ENCODE measurements around the gene SMAD7.

Gene SMAD7

DNA sequence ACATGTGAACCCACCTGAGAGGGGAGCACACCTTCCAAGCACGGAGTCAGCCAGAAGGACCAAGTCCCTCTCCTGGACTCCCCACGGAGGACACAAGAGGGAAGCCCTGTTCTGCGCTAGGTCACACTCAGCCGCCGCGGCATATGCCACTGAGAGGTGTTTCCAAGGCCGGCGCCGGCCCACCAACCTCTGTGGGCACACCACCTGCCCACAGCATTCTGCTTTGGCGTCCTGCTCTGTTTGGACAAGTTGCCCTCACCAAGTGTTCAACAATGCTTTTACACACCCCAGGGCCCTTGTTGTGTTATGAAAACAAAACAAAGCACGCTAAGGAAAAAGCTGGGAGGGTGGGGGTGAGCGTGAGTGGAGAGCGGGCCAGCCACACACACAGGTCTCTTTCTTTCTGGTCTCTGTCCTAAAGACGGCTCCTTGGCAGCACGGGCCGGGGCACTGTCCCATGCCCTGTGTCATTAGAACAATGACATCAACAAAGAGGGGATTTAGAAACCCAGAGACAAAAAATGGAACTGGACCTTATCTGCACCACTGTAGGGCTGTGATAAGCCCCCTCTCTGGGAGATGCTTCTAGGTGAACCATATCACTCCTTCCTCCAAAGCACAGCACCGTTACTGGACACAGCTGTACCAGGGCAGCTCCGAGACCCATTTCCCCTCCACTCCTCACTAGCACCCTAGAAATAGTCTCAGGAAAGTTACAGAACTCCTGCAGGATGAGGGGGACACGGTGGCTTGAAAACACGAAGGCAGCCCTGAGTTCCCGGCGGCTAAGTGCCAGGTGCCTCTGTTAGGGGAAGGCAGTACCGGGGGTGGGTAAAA is 17.0 kb downstream of the SMAD7 start:
- Histone ChIP-seq H3K4me1 (ENCODE audit: control insufficient read depth, low read depth, low read length) (peaks cover 58% of the 10 kb centered on the region), H3K27ac (ENCODE audit: low read depth, low read length) (peak overlapping the region; percentile 25), H3K18ac (ENCODE audit: low read length) (no peak overlapping the region), H3K4me3 (ENCODE audit: low read length) (no peak overlapping the region), H3K4me2 (ENCODE audit: low read length) (no peak overlapping the region), H3K56ac (ENCODE audit: low read length) (peak overlapping the region; percentile 46), H3K4ac (ENCODE audit: low read depth, low read length) (no peak overlapping the region), H2BK5ac (ENCODE audit: low read length) (no peak overlapping the region), H2BK15ac (replicated peaks; ENCODE audit: low read depth) (no peak overlapping the region), H2BK120ac (ENCODE audit: low read depth, low read length) (no peak overlapping the region), H3K36me3 (ENCODE audit: control insufficient read depth, insufficient read depth, low read length) (peaks cover 2% of the 10 kb centered on the region), H3K9ac (ENCODE audit: low read length) (peak overlapping the region; percentile 39), H3K27me3 (ENCODE audit: insufficient read depth, low read length, poor library complexity) (no peaks in the 10 kb centered on the region), H4K8ac (ENCODE audit: low read depth, low read length) (no peak overlapping the region), H3K23ac (ENCODE audit: low read length) (peak overlapping the region; percentile 91), H2AK5ac (ENCODE audit: low read length) (no peak overlapping the region), H4K5ac (ENCODE audit: low read length) (no peak overlapping the region), H3K79me2 (ENCODE audit: control insufficient read depth, insufficient read depth, low read length) (peaks cover 100% of the 10 kb centered on the region), H3K79me1 (ENCODE audit: low read length) (peaks cover 1% of the 10 kb centered on the region)
- no CpG with 5 or more reads among the region's 23 CpGs for WGBS (ENCODE audit: extremely low coverage, insufficient coverage, low lambda C conversion rate)
- DNase-seq = no peak

DNA sequence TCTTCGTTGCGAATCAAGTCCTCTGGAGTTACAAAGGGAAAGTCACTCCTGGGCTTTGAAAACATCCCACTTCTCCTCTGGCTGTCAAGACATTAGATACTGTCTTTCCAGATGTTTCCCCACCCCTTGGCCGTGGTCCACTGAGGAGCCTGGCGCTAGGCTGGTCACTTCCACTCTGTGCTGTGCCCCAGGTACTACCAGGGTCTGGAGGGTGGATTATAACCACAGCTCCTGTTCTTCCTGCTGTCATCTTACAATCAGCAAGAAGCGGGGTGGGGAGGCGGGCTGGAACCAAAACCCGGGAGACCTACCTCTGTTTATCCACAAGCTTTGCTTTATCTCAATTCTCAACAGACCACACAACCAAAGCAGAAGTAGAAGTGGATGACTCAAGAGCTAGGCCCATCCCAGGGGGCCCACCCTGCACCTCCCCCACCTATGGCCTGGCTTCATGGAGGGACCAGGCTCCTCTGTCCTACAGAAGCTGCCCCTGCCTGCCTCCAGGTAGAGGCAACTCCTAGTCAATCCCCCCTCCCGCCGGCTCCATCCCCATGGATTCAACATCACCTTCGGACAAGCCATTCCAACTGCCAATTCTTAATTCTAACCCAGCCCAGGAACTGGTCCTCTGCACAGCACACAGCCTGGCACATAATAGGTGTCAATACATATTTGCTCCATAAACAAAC is 17.8 kb downstream of the SMAD7 start:
- no peak overlapping the region for H2BK5ac ChIP-seq (ENCODE audit: low read length)
- no peak overlapping the region for H3K4me2 ChIP-seq (ENCODE audit: low read length)
- no peak overlapping the region for H2BK120ac ChIP-seq (ENCODE audit: low read depth, low read length)
- H3K36me3 ChIP-seq (ENCODE audit: control insufficient read depth, insufficient read depth, low read length) = peaks cover 2% of the 10 kb centered on the region
- peak overlapping the region; percentile 44 for H3K56ac ChIP-seq (ENCODE audit: low read length)
- H2BK15ac ChIP-seq (replicated peaks; ENCODE audit: low read depth) = no peak overlapping the region
- no peak overlapping the region for H4K5ac ChIP-seq (ENCODE audit: low read length)
- H3K79me1 ChIP-seq (ENCODE audit: low read length) = peaks cover 1% of the 10 kb centered on the region
- H3K23ac ChIP-seq (ENCODE audit: low read length) = peak overlapping the region; percentile 91
- peak overlapping the region; percentile 39 for H3K9ac ChIP-seq (ENCODE audit: low read length)
- H3K27ac ChIP-seq (ENCODE audit: low read depth, low read length) = peak overlapping the region; percentile 56
- no CpG with 5 or more reads among the region's 10 CpGs for whole genome bisulfite sequencing (ENCODE audit: extremely low coverage, insufficient coverage, low lambda C conversion rate)
- peaks cover 100% of the 10 kb centered on the region for H3K79me2 ChIP-seq (ENCODE audit: control insufficient read depth, insufficient read depth, low read length)
- H3K4ac ChIP-seq (ENCODE audit: low read depth, low read length) = no peak overlapping the region
- no peak for DNase-seq
- no peaks in the 10 kb centered on the region for H3K27me3 ChIP-seq (ENCODE audit: insufficient read depth, low read length, poor library complexity)
- H3K18ac ChIP-seq (ENCODE audit: low read length) = peak overlapping the region; percentile 10
- H4K8ac ChIP-seq (ENCODE audit: low read depth, low read length) = no peak overlapping the region
- no peak overlapping the region for H3K4me3 ChIP-seq (ENCODE audit: low read length)
- no peak overlapping the region for H2AK5ac ChIP-seq (ENCODE audit: low read length)
- peaks cover 61% of the 10 kb centered on the region for H3K4me1 ChIP-seq (ENCODE audit: control insufficient read depth, low read depth, low read length)

DNA sequence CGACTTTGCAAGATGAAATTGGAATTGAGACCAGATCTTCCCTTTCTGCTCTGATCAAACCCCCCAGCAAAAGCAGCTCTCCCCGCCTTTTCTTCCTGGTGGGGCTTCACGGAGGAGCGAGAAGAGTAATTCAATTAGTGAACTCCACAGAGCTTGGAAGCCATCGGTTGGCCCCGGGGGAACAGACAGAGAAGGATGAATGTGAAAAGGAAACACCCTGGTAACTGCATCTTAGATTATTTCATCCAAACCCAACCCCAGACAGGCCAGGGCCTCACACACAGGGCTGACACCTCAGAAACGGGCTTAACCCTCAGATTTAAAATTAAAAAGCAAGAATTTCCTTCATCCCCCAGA is 18.3 kb downstream of the SMAD7 start:
- Histone ChIP-seq H3K9ac (ENCODE audit: low read length) (peak overlapping the region; percentile 12), H3K4me2 (ENCODE audit: low read length) (no peak overlapping the region), H2BK120ac (ENCODE audit: low read depth, low read length) (no peak overlapping the region), H4K5ac (ENCODE audit: low read length) (no peak overlapping the region), H3K56ac (ENCODE audit: low read length) (peak overlapping the region; percentile 25), H2AK5ac (ENCODE audit: low read length) (no peak overlapping the region), H2BK5ac (ENCODE audit: low read length) (no peak overlapping the region), H3K79me2 (ENCODE audit: control insufficient read depth, insufficient read depth, low read length) (peaks cover 100% of the 10 kb centered on the region), H3K79me1 (ENCODE audit: low read length) (peaks cover 1% of the 10 kb centered on the region), H3K27me3 (ENCODE audit: insufficient read depth, low read length, poor library complexity) (no peaks in the 10 kb centered on the region), H3K23ac (ENCODE audit: low read length) (no peak overlapping the region), H3K18ac (ENCODE audit: low read length) (peak overlapping the region; percentile 10), H3K4me3 (ENCODE audit: low read length) (no peak overlapping the region), H2BK15ac (replicated peaks; ENCODE audit: low read depth) (no peak overlapping the region), H3K27ac (ENCODE audit: low read depth, low read length) (peak overlapping the region; percentile 56), H3K4me1 (ENCODE audit: control insufficient read depth, low read depth, low read length) (peaks cover 66% of the 10 kb centered on the region), H3K36me3 (ENCODE audit: control insufficient read depth, insufficient read depth, low read length) (peaks cover 2% of the 10 kb centered on the region), H3K4ac (ENCODE audit: low read depth, low read length) (no peak overlapping the region), H4K8ac (ENCODE audit: low read depth, low read length) (no peak overlapping the region)
- DNase-seq = no peak
- WGBS (ENCODE audit: extremely low coverage, insufficient coverage, low lambda C conversion rate) = no CpG with 5 or more reads among the region's 7 CpGs

DNA sequence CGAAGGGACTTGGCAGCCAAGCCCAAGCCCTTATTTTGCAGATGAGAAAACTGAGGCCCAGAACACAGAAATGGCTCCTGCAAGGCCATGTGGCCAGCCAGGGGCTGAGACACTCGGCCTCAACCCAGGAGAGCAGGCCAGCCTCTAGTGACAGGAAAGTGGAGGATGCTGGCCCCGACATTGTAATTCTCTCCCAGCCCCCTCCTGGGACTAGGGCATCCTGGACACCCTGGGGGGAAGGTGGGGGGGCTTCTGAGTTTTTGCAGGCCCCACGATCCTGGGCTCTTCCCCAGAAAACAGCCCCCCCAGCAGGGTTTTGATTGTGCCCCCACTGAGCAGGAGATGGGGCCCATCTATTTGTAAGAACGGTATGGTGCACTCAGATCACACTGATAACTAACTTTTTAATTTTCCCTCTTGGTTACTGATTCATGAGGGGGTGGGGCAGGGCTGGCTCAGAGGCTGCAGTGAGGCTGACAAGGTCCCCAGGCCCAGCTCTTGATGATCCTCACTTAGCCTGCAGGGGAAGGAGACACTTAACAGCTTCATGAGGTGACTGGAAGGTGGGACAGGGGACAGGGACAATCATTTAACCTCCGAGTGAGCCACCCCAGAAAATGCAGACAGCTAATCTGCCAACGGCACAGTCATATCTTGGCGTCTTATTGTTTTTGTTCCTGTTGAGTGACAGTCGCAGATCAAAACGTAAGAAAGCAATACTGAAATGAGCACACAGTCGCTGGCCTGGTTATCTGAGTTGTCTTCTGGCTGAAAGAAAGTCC is 18.9 kb downstream of the SMAD7 start:
- peaks cover 100% of the 10 kb centered on the region for H3K79me2 ChIP-seq (ENCODE audit: control insufficient read depth, insufficient read depth, low read length)
- H3K18ac ChIP-seq (ENCODE audit: low read length) = no peak overlapping the region
- DNase-seq = peak; percentile 78
- H3K27ac ChIP-seq (ENCODE audit: low read depth, low read length) = peak overlapping the region; percentile 56
- H3K23ac ChIP-seq (ENCODE audit: low read length) = no peak overlapping the region
- peaks cover 1% of the 10 kb centered on the region for H3K79me1 ChIP-seq (ENCODE audit: low read length)
- H4K8ac ChIP-seq (ENCODE audit: low read depth, low read length) = no peak overlapping the region
- H2BK5ac ChIP-seq (ENCODE audit: low read length) = no peak overlapping the region
- no peak overlapping the region for H4K5ac ChIP-seq (ENCODE audit: low read length)
- peak overlapping the region; percentile 1 for H3K4me2 ChIP-seq (ENCODE audit: low read length)
- no peak overlapping the region for H2AK5ac ChIP-seq (ENCODE audit: low read length)
- peak overlapping the region; percentile 25 for H3K56ac ChIP-seq (ENCODE audit: low read length)
- H3K4ac ChIP-seq (ENCODE audit: low read depth, low read length) = no peak overlapping the region
- no peak overlapping the region for H2BK15ac ChIP-seq (replicated peaks; ENCODE audit: low read depth)
- no peak overlapping the region for H2BK120ac ChIP-seq (ENCODE audit: low read depth, low read length)
- peaks cover 2% of the 10 kb centered on the region for H3K36me3 ChIP-seq (ENCODE audit: control insufficient read depth, insufficient read depth, low read length)
- H3K4me3 ChIP-seq (ENCODE audit: low read length) = no peak overlapping the region
- H3K27me3 ChIP-seq (ENCODE audit: insufficient read depth, low read length, poor library complexity) = no peaks in the 10 kb centered on the region
- peaks cover 68% of the 10 kb centered on the region for H3K4me1 ChIP-seq (ENCODE audit: control insufficient read depth, low read depth, low read length)
- WGBS (ENCODE audit: extremely low coverage, insufficient coverage, low lambda C conversion rate) = no CpG with 5 or more reads among the region's 11 CpGs
- H3K9ac ChIP-seq (ENCODE audit: low read length) = no peak overlapping the region

DNA sequence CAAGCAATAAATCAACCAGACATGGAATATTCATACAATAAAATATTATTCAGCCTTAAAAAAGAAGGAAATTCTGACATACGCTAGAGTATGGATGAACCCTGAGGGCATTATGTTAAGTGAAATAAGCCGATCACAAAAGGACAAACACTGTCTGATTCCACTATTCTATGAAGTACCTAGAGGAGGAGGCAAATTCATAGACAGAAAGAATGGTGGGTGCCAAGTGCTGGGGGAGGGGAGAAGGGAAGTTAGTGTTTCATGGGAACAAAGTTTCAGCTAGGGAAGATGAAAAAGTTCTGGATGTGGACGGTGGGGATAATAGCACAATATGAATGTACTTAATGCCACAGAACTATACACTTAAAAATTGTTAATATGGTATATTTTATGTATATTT is 19.8 kb downstream of the SMAD7 start:
- H3K36me3 ChIP-seq (ENCODE audit: control insufficient read depth, insufficient read depth, low read length) = peaks cover 4% of the 10 kb centered on the region
- peaks cover 76% of the 10 kb centered on the region for H3K4me1 ChIP-seq (ENCODE audit: control insufficient read depth, low read depth, low read length)
- H2BK120ac ChIP-seq (ENCODE audit: low read depth, low read length) = no peak overlapping the region
- peak; percentile 6 for DNase-seq
- peak overlapping the region; percentile 35 for H3K56ac ChIP-seq (ENCODE audit: low read length)
- H4K5ac ChIP-seq (ENCODE audit: low read length) = no peak overlapping the region
- H3K4me2 ChIP-seq (ENCODE audit: low read length) = no peak overlapping the region
- WGBS (ENCODE audit: extremely low coverage, insufficient coverage, low lambda C conversion rate) = no CpG with 5 or more reads among the region's 3 CpGs
- no peak overlapping the region for H2AK5ac ChIP-seq (ENCODE audit: low read length)
- no peak overlapping the region for H3K4ac ChIP-seq (ENCODE audit: low read depth, low read length)
- H3K79me1 ChIP-seq (ENCODE audit: low read length) = peaks cover 1% of the 10 kb centered on the region
- peaks cover 100% of the 10 kb centered on the region for H3K79me2 ChIP-seq (ENCODE audit: control insufficient read depth, insufficient read depth, low read length)
- H4K8ac ChIP-seq (ENCODE audit: low read depth, low read length) = no peak overlapping the region
- no peak overlapping the region for H3K23ac ChIP-seq (ENCODE audit: low read length)
- H3K9ac ChIP-seq (ENCODE audit: low read length) = no peak overlapping the region
- no peak overlapping the region for H3K27ac ChIP-seq (ENCODE audit: low read depth, low read length)
- H2BK15ac ChIP-seq (replicated peaks; ENCODE audit: low read depth) = no peak overlapping the region
- H3K4me3 ChIP-seq (ENCODE audit: low read length) = no peak overlapping the region
- H3K18ac ChIP-seq (ENCODE audit: low read length) = no peak overlapping the region
- no peak overlapping the region for H2BK5ac ChIP-seq (ENCODE audit: low read length)
- no peaks in the 10 kb centered on the region for H3K27me3 ChIP-seq (ENCODE audit: insufficient read depth, low read length, poor library complexity)
